ENCODE results near the gene FBXL2.
"Not testable (repeated sequence)": the region's sequence is repeated elsewhere in the genome, so short reads cannot be mapped to it uniquely, and the experiment has no call there.

FBXL2 gene

GRCh38 chr3:33388374-33389100 is 111.3 kb downstream of the FBXL2 start:
- DNase-seq = no peak

DNA sequence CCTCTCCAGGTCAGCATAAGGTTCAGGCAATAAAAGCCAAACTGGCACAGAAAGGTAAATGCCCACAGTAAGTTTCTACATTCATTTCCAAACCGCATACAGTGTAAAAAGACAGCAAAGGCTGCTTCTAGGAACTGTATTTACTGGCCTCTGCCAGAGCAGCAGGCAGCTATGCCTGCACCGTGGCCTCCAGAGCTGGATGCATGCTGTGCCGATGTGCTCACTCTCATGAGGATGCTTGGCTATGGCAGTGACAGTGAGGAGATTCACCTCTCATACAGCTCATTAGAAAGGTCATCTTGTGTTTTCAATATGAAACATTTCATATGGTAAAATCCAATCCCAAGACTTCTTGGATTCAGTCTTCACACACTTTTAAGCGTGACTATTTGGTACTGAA is 112.7 kb downstream of the FBXL2 start:
- DNase-seq = no peak

GRCh38 chr3:33391255-33391995 is 114.2 kb downstream of the FBXL2 start:
- no peak for DNase-seq

DNA sequence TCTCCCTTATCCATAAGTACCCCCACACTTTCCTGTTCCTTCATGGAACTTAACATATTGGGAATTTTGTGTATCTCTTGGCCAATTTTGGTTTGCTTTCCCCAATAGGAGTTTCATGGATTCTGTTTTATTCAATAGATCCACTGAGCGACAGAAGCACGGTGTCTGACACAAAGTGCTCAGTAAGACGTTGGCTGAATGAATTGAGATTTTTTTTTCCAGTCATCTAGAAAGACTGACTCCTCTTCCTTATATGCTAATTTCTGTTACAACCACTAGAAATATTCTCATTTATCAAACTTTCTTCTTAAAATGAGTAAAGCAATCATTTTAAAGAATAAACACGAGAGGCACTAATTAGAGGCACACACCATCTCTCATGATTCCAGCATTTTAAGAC is 114.9 kb downstream of the FBXL2 start:
- DNase-seq = no peak

- DNase-seq = no peak
These were observed 115.5 kb downstream of the FBXL2 start for GRCh38 chr3:33392703-33393125.

GRCh38 chr3:33394403-33395054 is 117.3 kb downstream of the FBXL2 start:
- DNase-seq = no peak

DNA sequence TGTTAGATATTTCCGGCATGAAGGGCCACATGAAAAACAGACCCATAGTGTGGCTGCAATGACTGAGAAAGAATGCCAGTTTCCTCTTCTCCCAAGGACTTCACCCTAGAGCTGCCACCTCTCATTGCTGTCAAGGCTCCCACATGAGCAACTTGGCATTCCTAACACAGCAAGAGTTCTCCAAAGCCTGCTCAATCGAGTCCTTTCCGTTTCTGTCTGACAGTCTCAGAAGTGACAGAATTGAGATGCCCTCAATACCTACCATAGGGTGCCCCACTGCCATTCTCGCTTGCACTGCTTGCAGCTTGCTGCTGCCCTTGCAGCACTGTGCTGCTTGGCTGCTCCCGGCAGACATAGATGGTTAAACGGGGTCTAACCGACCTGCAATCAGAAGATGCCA is 118.7 kb downstream of the FBXL2 start:
- no peak for DNase-seq

DNA sequence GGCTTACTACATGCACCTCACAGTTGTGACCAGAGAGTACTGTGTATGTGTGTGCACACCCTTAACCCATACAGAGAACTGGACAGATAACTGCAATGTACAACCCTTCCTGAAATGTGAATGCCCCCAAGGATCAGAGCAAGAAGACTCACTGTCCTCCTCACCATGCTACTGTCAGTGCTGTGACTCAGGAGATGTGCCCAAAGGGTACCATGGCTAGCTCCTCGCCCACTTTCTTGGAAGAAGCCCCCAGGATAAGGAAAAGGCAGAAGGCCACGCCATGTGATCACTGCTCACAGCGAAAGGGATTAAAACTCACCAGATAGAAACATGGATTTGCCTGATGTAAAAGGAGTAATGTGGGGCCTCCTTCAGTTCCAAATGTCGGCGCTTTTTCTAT is 121.2 kb downstream of the FBXL2 start:
- DNase-seq = no peak

DNA sequence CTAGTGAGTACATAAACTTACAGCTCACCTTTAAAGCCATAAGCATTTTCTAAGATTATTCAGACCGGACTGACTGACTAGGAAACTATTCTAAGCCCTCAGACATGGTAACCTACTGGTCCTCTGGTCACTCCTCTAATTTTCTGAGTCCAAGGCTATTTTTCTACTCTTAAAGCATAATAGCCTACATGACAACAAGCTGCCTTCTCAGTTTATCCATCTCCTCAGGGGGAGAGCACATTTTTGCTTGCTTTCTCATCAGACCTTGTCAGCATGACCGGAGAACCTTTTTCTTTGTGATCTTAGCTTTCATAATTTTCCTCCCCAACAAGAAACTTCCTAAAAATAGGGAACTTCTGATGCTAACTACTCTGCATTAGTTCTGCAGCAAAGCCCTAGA is 124.5 kb downstream of the FBXL2 start:
- DNase-seq = no peak

- no peak for DNase-seq
These were observed 125.7 kb downstream of the FBXL2 start for GRCh38 chr3:33402936-33403335.

DNA sequence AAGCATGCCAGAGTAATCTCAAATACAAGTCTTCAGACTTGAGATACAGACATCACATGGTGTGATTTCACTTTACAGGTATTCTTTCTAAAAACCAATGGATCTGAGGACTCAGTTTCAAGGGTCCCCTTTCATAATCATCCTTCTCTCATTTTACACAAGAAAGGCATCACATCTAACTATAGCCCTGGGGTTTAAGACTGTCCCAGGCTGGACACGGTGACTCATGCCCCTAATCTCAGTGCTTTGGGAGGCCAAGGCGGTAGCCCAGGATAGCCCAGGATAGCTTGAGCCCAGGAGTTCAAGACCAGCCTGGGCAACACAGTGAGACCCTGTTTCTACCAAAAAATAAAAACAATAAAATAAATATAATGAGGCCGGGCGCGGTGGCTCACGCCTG is 126.5 kb downstream of the FBXL2 start:
- no peak for DNase-seq

DNA sequence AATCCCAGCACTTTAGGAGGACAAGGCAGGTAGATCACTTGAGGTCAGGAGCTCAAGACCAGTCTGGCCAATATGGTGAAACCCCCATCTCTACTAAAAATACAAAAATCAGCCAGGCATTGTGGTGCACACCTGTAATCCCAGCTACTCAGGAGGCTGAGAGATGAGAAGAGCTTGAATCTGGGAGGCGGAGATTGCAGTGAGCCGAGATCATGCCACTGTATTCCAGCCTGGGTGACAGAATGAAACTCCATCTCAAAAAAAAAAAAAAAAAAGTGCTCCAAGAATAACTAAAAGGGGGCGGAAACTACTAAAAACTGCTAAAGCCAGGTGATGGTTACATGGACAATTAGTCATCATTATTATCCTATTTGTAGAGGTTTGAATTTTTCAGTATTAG is 133.6 kb downstream of the FBXL2 start:
- DNase-seq = not testable (repeated sequence)

DNA sequence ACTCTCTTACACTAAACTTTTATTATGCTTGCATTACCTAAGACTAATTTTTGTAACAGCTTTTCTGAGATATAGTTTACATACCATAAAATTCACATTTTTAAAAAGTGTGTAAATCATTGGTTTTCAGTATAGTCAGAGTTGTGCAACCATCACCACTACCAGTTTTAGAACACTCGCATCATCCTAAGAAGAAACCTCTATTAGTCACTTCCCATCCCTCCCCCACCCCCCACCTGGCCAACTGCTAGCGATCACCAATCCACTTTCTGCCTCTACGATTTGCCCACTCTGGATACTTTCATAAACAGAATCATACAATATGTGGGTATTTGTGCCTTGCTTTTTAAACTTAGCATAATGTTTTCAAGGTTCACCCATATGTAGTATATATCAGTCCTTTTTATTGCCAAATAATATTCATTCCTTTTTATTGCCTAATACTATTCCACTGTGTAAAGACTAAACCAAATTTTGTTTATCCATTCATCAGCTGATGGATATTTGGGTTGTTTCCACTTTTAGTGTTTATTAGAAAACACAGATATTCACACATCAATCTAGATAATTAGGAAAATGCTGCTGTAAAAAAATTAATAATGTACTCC is 139.9 kb downstream of the FBXL2 start:
- no peak for DNase-seq

GRCh38 chr3:33419948-33420347 is 142.7 kb downstream of the FBXL2 start:
- DNase-seq = no peak

DNA sequence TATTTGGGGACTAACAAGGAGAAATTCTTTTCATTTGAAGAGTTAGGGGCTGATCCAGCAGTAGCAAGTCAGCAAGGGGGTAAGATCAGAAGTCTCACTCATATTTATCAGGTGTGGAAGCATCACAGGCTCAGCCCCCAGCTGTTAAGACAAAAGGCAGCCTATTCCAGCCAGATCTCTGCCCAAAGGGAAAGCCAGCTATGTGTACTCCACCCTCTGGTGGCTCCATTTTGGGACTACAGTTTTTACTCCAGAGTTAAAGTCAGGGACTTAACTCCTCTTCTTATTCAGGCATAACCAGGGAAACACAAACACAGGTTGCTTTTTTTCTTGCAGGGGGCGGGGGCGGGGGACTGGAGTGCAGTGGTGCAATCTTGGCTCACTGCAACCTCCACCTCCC is 143.7 kb downstream of the FBXL2 start:
- DNase-seq = no peak

DNA sequence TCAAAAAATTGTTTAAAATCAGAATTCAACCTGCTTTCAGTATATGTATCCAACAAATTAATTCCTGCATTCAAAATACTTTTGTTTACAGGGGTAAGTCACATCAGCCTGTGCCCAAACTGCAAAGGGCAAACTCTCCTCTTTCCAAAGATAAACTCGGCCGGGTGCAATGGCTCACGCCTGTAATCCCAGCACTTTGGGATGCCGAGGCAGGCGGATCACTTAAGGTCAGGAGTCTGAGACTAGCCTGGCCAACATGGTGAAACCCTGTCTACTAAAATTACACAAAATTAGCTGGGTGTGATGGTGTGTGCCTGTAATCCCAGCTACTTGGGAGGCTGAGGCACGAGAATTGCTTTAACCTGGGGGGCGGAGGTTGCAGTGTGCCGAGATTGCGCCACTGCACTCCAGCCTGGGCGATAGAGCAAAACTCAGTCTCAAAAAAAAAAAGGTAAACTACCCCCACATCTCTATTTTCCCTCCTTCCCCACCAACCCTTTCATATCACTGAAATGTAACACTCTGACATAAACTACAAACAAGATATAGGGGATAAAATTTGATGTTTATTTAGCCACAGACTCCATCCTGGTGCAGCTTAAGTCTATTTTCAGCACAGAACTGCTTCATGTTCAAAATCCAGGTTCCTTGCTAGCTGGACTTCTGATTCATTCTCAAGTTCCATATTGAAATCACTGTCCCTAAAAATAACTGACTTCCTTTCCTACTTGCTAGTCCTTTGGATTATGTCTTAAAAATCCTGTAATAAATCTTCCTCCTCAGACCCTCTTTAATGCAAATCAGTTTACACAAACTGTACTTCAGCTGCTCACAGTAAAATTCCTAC is 147.6 kb downstream of the FBXL2 start:
- no peak for DNase-seq

DNA sequence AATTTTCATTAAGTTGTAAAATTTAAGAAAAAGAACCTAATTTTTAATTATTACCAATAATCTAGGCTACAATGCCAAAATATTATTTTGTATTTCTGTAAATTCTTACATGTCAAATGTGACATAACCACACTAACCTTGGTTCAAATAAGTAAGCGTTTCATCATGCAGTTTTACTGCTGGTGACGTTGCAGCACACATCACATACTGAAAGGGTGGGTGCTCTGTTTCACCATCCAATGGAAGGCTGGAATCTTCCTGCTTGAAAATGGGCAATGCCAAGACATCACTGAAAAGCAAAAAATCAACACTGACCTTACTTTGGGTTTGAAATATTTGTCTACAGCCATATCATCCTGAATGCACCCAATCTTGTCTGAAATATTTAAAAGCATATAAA is 148.2 kb downstream of the FBXL2 start:
- no peak for DNase-seq

GRCh38 chr3:33426068-33426467 is 148.8 kb downstream of the FBXL2 start:
- no peak for DNase-seq

- no peak for DNase-seq
These were observed 149.5 kb downstream of the FBXL2 start for GRCh38 chr3:33426630-33427317.

DNA sequence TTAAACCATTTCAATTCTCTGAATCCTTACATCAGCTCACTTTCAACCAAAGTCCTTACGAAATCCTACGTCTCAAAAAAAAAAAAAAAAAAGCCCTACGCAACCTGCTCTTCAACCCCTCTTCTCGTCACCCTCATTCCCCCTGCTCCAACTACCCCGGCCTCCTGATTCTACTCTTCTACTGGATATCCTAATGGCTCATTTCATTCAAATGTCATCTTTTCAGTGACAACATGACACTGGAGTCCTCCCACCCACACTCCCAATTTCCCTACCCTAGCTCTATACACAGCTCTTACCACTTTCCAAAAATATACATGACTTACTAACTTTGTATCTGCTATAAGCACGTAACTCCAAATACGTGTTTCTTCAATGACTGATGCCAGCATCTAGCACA is 151.5 kb downstream of the FBXL2 start:
- no peak for DNase-seq

GRCh38 chr3:33429306-33429705 is 152.1 kb downstream of the FBXL2 start:
- not testable (repeated sequence) for DNase-seq

DNA sequence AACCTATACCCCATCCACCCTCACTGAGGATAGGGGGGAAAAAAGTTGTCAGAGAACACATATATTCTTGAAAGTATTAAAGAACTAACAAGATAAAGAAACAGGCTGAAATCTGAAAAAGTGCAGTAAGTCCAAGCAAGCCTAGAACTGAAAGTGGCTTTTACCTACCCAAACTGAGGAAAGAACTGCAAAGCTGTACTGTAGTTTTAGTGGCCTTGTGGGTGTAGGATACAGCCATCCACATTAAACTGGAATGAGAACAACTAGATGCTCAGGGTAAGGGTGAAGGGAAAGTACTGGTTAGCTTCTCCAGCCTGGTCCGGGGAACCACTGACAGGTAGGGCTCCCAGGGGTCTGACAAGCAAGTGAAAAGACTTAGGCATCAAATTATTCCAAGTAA is 152.8 kb downstream of the FBXL2 start:
- DNase-seq = no peak

Measured in activated naive CD4-positive, alpha-beta T cell treated with Interleukin-2 at 50 U/mL for 16 hours (primary cell).